ENCODE results near the gene PAK3.

PAK3 gene

DNA sequence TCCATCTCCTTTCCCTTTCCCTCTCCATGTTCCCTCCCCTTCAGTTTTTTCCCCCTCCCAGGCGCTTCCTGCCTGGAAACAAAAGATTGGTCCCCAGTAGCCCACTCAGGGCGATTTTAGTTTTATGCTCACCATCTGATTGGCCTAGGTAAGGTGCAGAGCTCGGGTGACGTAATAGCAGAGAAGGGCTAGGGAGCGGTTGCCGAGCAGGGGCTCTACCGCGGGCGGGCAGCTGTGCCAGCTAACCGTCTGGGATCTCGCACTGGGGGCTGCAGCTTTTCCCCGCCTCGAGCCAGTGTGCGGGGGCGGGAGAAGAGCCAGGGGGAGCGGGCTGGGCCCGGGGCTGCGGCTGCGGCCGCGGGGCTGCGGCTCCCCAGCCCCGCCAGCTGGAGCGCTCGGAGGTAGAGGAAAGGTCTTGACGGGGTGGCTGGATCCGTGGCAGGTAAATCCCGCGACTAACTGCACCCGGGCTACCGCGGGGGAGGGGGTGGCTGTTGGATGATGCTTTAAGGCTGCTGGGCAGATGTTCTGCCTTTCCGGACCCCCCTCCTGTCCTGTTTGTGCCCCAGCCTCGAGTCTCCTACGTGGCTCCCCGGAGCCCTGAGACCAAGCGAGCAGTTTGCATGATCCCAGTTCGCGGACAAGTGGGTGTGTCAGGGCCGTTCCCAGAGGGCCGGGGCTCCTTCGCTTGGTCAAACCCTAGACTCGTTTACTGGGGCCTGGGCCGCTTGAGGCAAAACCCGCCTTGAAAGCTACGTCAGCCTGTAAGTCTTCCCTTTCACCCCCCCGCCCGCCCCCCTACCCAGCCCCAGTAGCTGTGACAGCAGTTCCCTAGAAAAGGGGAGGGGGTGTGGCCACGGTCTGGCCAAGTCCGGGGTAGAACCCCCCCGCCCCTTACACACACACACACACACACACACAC is at the start of gene PAK3:
TSS of gene PAK3 (plus strand) at position 218 of the 922 bp plus-strand sequence. CDS start 26,913 bp downstream, outside the sequence.
- peak; percentile 77 for DNase-seq

- no peak for DNase-seq
Measured at GRCh38 chrX:111047575-111047974, 48.4 kb upstream of the PAK3 start.

- no peak for DNase-seq
Measured at GRCh38 chrX:111052478-111052877, 43.5 kb upstream of the PAK3 start.

GRCh38 chrX:111071542-111072277 is 24.3 kb upstream of the PAK3 start:
- no peak for DNase-seq

GRCh38 chrX:111083081-111083480 is 12.9 kb upstream of the PAK3 start:
- no peak for DNase-seq

- peak; percentile 14 for DNase-seq
Measured at GRCh38 chrX:111086591-111087006, 9.4 kb upstream of the PAK3 start.

DNA sequence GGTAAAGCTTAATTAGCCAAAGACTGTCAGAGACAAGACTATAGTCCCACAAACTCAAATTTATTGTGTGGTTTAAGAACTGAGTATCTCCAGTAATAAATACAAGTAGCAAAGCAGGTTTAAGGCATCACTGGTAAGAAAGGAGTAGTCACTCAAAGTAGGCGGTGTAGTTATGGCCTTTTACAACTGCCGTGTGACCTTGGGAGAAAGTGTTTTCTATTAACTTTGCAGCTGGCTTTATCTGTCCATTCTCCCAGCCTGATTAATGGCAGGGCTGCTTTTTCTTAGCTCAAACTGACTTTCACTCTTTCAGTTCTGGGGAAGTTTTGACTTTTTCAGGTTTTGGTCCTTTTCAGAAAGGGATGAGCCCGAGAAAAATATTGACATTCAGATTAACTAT is 7.4 kb upstream of the PAK3 start:
- no peak for DNase-seq

DNA sequence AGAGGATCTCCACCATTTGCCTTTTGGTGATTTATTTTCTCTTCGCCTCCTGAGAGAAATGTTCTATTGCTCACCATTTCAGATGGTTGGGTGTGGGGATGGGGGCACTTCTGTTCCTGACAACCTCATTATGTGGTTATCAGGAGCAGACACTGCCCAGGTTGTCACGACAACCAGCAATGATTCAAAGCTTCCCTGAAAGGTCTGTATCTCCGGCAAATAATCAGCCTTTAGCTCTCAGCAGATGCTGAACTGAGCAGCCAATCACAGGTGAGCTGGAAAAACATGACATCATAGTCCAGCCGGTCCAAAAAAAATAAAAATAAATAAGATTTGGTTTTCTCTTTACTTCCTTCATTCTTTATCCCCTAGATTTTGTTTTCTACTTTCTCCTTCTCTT is 5.5 kb upstream of the PAK3 start:
- DNase-seq, result no peak

GRCh38 chrX:111098874-111099273 is 2.9 kb downstream of the PAK3 start:
- DNase-seq, result no peak

DNA sequence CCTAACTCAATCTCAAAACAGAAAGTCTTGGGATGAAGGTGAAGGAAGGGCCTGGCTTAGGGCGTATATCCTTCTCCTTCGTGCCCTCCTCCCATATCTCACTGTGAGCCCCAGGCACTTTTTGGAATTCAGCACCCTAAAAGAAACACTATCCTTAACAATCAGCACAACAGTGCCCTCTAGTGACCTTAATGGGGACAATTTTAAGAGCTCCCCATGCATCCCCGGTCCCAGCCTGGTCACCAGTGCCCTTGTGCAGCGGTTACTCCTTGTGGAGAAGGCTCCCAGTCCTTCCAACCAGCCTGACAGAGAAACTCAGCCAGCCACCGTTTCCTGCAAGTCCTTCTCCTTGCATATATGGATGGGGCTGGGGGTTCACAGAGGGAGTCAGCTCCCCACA is 4.2 kb downstream of the PAK3 start:
- peak; percentile 38 for DNase-seq

GRCh38 chrX:111101580-111101979 is 5.6 kb downstream of the PAK3 start:
- no peak for DNase-seq

DNA sequence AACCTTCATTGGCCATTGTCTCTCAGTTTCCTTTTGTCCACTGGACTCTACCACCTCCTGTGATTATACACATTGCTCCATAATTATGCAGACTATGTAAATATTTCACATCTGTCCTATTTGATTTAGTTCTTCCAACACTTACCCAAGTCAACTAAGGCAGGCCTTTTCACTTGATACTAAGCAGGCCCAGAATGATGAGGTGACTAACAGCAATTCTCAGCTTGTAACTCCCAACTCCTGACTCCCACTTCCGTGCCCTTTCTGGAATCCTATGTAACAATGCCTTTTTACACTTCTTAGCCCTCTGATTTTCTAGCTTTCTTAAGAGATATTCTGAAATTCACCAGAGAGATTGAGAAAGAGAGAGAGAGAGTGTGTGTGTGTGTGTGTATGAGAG is 6.6 kb downstream of the PAK3 start:
- peak; percentile 32 for DNase-seq

GRCh38 chrX:111103246-111103645 is 7.3 kb downstream of the PAK3 start:
- DNase-seq, result no peak

DNA sequence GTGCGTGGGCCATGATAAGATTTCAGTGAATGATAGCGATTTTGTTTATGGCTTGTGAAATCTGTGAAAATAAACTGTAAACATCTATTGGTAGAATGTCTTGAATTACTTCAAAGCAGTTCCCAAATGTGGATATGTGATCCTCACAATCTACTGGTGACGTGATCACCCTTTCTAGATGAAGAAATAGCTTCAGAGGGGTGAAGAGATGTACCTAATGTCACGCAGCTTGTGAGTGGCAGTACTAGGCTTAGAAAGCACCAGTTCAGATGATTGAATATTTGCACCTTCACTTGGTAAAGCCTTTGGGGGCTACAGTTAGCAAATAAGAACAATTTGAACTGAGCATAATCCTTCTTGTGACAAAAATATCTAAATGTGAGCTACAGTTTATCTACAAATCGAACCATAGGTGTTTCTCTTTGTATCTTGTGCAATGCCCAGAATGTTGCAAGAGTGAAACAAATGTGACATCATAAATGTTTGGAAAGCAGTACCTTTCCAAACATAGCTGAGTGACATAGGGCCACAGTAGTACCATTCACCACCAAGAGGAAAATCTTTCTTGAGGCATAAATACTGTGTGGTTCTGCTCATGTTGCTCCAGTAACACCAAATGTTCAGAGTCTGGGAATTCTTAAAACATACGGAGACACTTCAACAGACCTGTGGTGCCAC is 14.2 kb downstream of the PAK3 start:
- DNase-seq, result no peak

DNA sequence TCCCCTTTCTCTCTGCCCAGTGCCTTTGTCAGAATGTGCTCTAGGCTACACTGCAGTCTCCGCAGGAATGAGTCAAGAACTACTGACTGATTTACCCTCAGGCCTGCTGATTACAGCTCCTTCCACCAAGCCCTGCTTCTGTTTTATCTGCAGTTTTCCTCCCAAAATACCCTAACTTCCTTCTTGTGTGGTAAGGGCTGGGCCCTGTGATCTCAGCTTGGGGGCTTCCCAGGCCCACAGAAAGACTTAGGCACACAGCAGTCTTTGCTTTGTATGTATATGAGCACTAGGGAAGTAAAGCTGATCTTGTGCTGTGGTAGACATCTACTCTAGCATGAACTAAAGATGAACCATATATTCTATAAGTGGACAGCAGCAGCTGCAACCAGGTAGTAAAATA is 18.8 kb downstream of the PAK3 start:
- DNase-seq, result no peak

- no peak for DNase-seq
Measured at GRCh38 chrX:111116666-111117065, 20.7 kb downstream of the PAK3 start.

GRCh38 chrX:111119341-111119740 is 23.4 kb downstream of the PAK3 start:
- DNase-seq, result no peak

- no peak for DNase-seq
Measured at GRCh38 chrX:111123125-111123524, 27.1 kb downstream of the PAK3 start.

DNA sequence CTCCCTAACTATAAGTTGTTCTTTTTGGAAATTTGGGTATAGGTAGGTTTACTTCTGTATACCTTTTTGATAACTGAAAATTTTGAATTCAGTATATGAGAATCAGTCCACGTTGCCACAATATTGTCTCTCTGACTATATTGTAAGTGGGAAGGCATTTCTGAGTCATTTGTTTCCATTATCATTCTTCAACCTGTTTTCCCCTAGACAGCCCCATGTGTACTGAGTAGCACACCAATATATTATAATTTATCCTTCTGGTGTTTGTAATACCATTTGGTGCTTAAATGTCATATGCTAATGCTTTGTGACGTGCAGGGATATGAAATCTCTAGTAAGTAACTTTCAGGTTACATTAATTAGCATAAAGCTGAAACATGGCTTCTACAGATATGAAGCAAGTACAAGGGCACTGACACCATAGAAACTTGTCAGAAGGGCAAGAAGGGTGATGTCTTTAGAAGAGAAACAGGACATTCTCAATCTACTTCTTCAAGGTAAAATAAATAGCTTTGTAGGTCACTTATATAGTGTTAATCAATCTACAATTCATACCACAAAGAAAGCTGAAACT is 27.7 kb downstream of the PAK3 start:
- DNase-seq, result no peak

DNA sequence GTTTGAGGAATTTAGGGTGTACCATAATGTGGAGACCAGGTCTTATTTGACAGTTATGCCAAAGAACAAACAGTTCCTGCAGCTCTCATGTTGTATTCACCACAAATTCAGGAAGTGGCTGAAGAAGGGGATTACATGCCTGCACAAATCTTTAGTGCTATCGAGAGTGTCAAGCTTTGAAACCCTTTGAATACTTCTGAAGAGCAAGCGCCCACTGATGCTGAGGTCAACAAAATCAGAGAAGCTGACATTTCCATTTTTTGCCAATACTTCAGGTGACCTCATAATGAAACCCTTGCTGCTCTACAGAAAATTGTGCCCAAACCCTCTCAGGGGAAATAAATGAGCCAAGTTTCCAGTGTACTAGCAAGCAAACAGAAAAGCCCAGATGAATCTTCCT is 28.4 kb downstream of the PAK3 start:
- DNase-seq, result no peak

- DNase-seq, result no peak
Measured at GRCh38 chrX:111127038-111127437, 31.0 kb downstream of the PAK3 start.

DNA sequence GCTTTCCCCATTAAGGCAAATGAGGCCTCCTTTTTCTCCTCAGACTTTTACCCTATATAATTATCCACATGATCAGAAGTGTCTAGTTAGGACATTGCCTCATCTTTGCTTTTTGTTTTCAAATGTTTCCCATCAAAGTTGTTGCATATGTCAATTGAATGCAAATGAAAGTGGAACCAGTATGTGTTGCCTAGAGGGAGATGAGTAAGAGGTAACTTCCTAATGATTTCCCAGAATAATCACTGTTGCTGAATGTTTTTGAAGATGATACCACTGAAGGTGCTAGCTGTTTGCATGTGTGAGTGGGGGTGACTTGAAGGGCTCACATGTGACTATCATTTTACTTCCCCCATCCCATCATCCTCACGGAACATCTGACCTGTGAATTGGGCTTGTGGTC is 33.9 kb downstream of the PAK3 start:
- no peak for DNase-seq

- DNase-seq, result no peak
Measured at GRCh38 chrX:111131572-111131971, 35.6 kb downstream of the PAK3 start.

Measured in NCI-H774 (cell line).